Sigmoid colon (tissue), 7 donors: Measurements from ENCODE around the gene DAPK2. TPM values are rescaled to one million over a fixed set of nuclear protein-coding genes. Genes with fewer than 3 reads are reported as not detected.

ENCODE experiments used
- DNase-seq: peaks from one replicate; pipeline ENCODE4 v3.0.0-alpha.2; 2019
- H3K27ac ChIP-seq, 4 donors: fragments of 200-600 bp; sonication (generic); one replicate each; pipeline ENCODE4 v1.5.1; 2016 to 2019; ENCODE audit warnings: mild to moderate bottlenecking in 1 of 4
- H3K27me3 ChIP-seq, 3 donors: fragments of 200-600 bp; sonication (generic); one replicate each; pipeline ENCODE4 v1.5.1; 2019; ENCODE audit warnings: mild to moderate bottlenecking in 1 of 3
- H3K36me3 ChIP-seq, 4 donors: fragments of 200-600 bp; sonication (generic); one replicate each; pipeline ENCODE4 v1.5.1; 2016 to 2019
- H3K4me1 ChIP-seq, 4 donors: fragments of 200-600 bp; sonication (generic); one replicate each; pipeline ENCODE4 v1.5.1; 2017 to 2019
- H3K4me3 ChIP-seq, 4 donors: fragments of 200-600 bp; sonication (generic); one replicate each; pipeline ENCODE4 v1.5.1; 2017 to 2019; ENCODE audit warnings: mild to moderate bottlenecking in 2 of 4, moderate library complexity in 1 of 4
- H3K9me3 ChIP-seq, 4 donors: fragments of 200-600 bp in 3 of 4; sonication (generic) in 3 of 4; one replicate each; pipeline versions ENCODE4 v1.5.1 to v1.6.1; 2013 to 2019
- EP300 ChIP-seq, 4 donors: sonication (generic); formaldehyde crosslinking; IDR thresholded peaks; one replicate each; pipeline ENCODE4 v1.6.1; 2017; ENCODE audit warnings: antibody characterized with exemption in 4 of 4
- POLR2A ChIP-seq, 2 donors: fragments of 450-650 bp; IDR thresholded peaks; one replicate each; pipeline ENCODE4 v1.6.1; 2016; ENCODE audit warnings: antibody characterized with exemption in 2 of 2, mild to moderate bottlenecking in 2 of 2, moderate library complexity in 2 of 2
- POLR2AphosphoS5 ChIP-seq, 4 donors: sonication (generic); formaldehyde crosslinking; IDR thresholded peaks; one replicate each; pipeline ENCODE4 v1.6.1; 2017; ENCODE audit warnings: antibody characterized with exemption in 4 of 4
- WGBS, 2 donors: extraction: QIAGEN DNeasy Blood & Tissue Kit; methylation state at CpG; one replicate each; pipeline ENCODE4 v1.1.7; 2013; 5-methylcytosine and 5-hydroxymethylcytosine counted together
- intact Hi-C: fragments of 100-400 bp; cut with DNase I; formaldehyde crosslinking; loops from one replicate; pipeline ENCODE4 v1.15.1; 2023
- polyA plus RNA-seq, 3 donors: library from polyadenylated mRNA; stranded (reverse); fragments of 200-250 nt; gene quantifications; one replicate each; pipeline ENCODE4 v1.2.3, GENCODE V29; 2013
- total RNA-seq, 4 donors: library from RNA; depleted of rRNA; stranded (reverse); fragments of >200 nt; gene quantifications; one replicate each; pipeline ENCODE4 v1.1.0, GENCODE V29; 2016
- TF ChIP-seq, protein P1 (sequence below), 4 experiments: fragments of 450-650 bp in 3 of 4; fragments of 200-600 bp in 1 of 4; IDR thresholded peaks; one replicate each; pipeline ENCODE4 v1.5.1; 2016 to 2019; ENCODE audit warnings: antibody characterized with exemption in 4 of 4, mild to moderate bottlenecking in 3 of 4, moderate library complexity in 2 of 4
- donor health status: healthy with polysubstance abuse.
- donor health status: Bipolar disorder and iron deficiency.
- donor health status: healthy.

Gene DAPK2
- total and polyA plus RNA-seq, 7 donors = 2.1 to 27.7 (median 5.5) TPM

DNA sequence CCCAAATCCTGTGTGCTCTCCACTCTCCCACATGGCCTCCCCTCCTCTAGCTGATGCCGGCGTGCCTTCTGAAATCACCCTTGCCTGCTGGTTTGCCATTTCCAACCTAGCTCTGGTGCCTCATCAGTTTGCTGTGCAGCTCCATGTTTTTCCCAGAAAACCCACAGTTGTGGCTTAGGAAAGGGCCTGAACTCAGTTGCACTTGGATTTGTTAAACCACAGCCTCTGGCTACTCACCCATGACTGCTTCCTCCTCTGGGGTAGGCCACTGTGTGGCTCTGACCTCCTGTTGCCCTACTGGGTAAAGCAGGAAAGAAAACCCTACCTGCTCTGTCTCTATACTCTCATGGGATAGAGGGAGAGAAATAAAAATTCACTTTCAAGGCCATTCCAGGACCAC lies 97.3 kb downstream of the DAPK2 start:
- 96 to 97% methylated on average over 2 of the region's 2 CpGs for WGBS, 2 donors
- Histone ChIP-seq H3K9me3 (no peaks in the 10 kb centered on the region), H3K4me3 (no peak overlapping the region), H3K27me3 (no peaks in the 10 kb centered on the region), H3K27ac (no peak overlapping the region), H3K4me1 (peaks cover 0 to 11% (median 0%) of the 10 kb centered on the region in 4 donors), H3K36me3 (no peaks in the 10 kb centered on the region)
- TF ChIP-seq POLR2A (IDR thresholded peaks at IDR 0.05) (no peak), EP300 (IDR thresholded peaks at IDR 0.05) (no peak), POLR2AphosphoS5 (IDR thresholded peaks at IDR 0.05) (no peak)
- DNase-seq = no peak
- intact Hi-C loops = no loop called here

- no peak overlapping the region for H3K4me3 ChIP-seq
- H3K27ac ChIP-seq = no peak overlapping the region
- TF ChIP-seq POLR2A (IDR thresholded peaks at IDR 0.05) (no peak), EP300 (IDR thresholded peaks at IDR 0.05) (no peak), POLR2AphosphoS5 (IDR thresholded peaks at IDR 0.05) (no peak)
- TF ChIP-seq, protein P1, sequence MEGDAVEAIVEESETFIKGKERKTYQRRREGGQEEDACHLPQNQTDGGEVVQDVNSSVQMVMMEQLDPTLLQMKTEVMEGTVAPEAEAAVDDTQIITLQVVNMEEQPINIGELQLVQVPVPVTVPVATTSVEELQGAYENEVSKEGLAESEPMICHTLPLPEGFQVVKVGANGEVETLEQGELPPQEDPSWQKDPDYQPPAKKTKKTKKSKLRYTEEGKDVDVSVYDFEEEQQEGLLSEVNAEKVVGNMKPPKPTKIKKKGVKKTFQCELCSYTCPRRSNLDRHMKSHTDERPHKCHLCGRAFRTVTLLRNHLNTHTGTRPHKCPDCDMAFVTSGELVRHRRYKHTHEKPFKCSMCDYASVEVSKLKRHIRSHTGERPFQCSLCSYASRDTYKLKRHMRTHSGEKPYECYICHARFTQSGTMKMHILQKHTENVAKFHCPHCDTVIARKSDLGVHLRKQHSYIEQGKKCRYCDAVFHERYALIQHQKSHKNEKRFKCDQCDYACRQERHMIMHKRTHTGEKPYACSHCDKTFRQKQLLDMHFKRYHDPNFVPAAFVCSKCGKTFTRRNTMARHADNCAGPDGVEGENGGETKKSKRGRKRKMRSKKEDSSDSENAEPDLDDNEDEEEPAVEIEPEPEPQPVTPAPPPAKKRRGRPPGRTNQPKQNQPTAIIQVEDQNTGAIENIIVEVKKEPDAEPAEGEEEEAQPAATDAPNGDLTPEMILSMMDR (IDR thresholded peaks at IDR 0.05) = no peak
- H3K9me3 ChIP-seq = no peaks in the 10 kb centered on the region
- no peaks in the 10 kb centered on the region for H3K27me3 ChIP-seq
- 96 to 97% methylated on average over 5 of the region's 5 CpGs for WGBS, 2 donors
- H3K36me3 ChIP-seq = no peaks in the 10 kb centered on the region
- peaks cover 0 to 11% (median 0%) of the 10 kb centered on the region in 4 donors for H3K4me1 ChIP-seq
- intact Hi-C loops = no loop called here
- DNase-seq = no peak
Measured at GRCh38 chr15:63948436-63948835, 97.8 kb downstream of the DAPK2 start.

GRCh38 chr15:63947228-63947627 lies 99.1 kb downstream of the DAPK2 start:
- H3K4me3 ChIP-seq = no peak overlapping the region
- no peaks in the 10 kb centered on the region for H3K9me3 ChIP-seq
- H3K27ac ChIP-seq = no peak overlapping the region
- H3K4me1 ChIP-seq = peaks cover 0 to 11% (median 0%) of the 10 kb centered on the region in 4 donors
- no peaks in the 10 kb centered on the region for H3K36me3 ChIP-seq
- intact Hi-C loops = no loop called here
- WGBS, 2 donors = 91 to 95% methylated on average over 4 of the region's 4 CpGs
- DNase-seq = no peak
- no peaks in the 10 kb centered on the region for H3K27me3 ChIP-seq
- TF ChIP-seq EP300 (IDR thresholded peaks at IDR 0.05) = no peak
- TF ChIP-seq POLR2A (IDR thresholded peaks at IDR 0.05) = no peak
- TF ChIP-seq POLR2AphosphoS5 (IDR thresholded peaks at IDR 0.05) = no peak
- TF ChIP-seq, protein P1 (IDR thresholded peaks at IDR 0.05) = no peak

DNA sequence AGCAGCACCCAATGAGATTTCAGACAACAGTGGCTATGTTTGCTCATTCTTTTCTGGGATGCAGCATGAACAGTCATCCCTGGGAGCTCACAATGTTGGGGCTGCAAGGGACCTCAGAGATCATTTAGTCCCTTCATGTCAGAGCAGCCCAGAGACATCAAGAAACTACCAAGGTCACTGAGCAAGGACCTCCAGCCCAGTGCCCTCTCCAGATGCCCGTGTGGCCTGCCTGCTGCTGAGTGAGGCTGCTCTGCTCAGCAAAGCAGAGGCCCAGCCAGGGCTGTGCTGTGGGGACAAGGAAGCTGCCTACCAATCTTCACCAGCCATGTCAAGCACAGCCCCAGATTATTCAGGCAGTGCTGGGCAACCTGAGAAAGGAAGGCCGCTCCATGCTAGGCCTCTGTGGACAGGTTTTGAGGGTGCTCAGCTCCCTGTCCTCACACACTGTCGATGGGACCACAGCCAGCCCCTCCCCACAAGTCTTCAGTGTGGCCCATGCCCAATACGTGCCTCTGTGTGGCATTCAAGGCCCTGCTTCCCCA lies 99.7 kb downstream of the DAPK2 start:
- H3K27me3 ChIP-seq = no peaks in the 10 kb centered on the region
- TF ChIP-seq POLR2A (IDR thresholded peaks at IDR 0.05) (no peak), POLR2AphosphoS5 (IDR thresholded peaks at IDR 0.05) (no peak)
- TF ChIP-seq, protein P1 (IDR thresholded peaks at IDR 0.05) = no peak
- no peaks in the 10 kb centered on the region for H3K36me3 ChIP-seq
- no peak for DNase-seq
- H3K27ac ChIP-seq = no peak overlapping the region
- H3K9me3 ChIP-seq = no peaks in the 10 kb centered on the region
- intact Hi-C loops = no loop called here
- H3K4me3 ChIP-seq = no peak overlapping the region
- H3K4me1 ChIP-seq = peaks cover 0 to 11% (median 0%) of the 10 kb centered on the region in 4 donors
- WGBS, 2 donors = 90 to 95% methylated on average over 4 of the region's 4 CpGs

DNA sequence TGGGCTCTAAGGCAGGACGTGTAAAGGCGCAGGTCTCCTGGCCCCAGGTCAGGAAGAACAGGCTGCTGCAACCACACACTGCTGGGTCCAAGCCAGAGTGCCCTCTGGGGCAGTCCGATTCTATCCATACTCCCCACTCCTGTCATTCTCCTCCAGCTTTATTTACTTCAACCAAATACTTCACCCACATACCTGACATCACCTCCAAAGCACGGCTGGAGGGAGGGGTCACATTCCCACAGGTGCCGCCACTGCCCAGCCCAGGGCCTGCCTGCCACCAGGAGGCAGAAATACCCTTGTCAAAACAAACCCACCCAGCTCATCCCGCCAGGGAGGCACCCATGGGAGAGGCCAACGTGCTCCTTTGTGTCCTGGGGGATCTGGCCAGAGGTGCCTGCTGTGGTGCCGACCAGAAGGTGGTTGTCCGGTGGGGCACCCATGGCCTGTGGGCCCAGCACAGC lies 100.4 kb downstream of the DAPK2 start:
- H3K27ac ChIP-seq = no peak overlapping the region
- no peaks in the 10 kb centered on the region for H3K27me3 ChIP-seq
- H3K36me3 ChIP-seq = no peaks in the 10 kb centered on the region
- no peaks in the 10 kb centered on the region for H3K9me3 ChIP-seq
- H3K4me1 ChIP-seq = peaks cover 0 to 6% (median 0%) of the 10 kb centered on the region in 4 donors
- TF ChIP-seq POLR2A (IDR thresholded peaks at IDR 0.05) = no peak
- TF ChIP-seq, protein P1 (IDR thresholded peaks at IDR 0.05) = no peak
- no peak for TF ChIP-seq POLR2AphosphoS5 (IDR thresholded peaks at IDR 0.05)
- intact Hi-C loops = loop anchor here (2.0 kb wide), 1 partner anchor 103 kb away; no protein-coding TSS in a partner anchor
- DNase-seq = no peak
- H3K4me3 ChIP-seq = no peak overlapping the region
- WGBS, 2 donors = 70 to 80% methylated on average over 9 of the region's 9 CpGs
